Head of caudate nucleus (tissue), 42 donors: ENCODE measurements around the gene ZXDC.

ENCODE experiments used
- DNase-seq, 42 donors: peaks; one replicate each; pipeline versions ENCODE4 v3.0.0 to v3.0.0-alpha.2; 2020 to 2021; ENCODE audit warnings: mixed read lengths in 7 of 42
- intact Hi-C: fragments of 100-400 bp; cut with DNase I; formaldehyde crosslinking; loops from one replicate; pipeline ENCODE4 v1.15.0; 2022

Gene ZXDC

DNA sequence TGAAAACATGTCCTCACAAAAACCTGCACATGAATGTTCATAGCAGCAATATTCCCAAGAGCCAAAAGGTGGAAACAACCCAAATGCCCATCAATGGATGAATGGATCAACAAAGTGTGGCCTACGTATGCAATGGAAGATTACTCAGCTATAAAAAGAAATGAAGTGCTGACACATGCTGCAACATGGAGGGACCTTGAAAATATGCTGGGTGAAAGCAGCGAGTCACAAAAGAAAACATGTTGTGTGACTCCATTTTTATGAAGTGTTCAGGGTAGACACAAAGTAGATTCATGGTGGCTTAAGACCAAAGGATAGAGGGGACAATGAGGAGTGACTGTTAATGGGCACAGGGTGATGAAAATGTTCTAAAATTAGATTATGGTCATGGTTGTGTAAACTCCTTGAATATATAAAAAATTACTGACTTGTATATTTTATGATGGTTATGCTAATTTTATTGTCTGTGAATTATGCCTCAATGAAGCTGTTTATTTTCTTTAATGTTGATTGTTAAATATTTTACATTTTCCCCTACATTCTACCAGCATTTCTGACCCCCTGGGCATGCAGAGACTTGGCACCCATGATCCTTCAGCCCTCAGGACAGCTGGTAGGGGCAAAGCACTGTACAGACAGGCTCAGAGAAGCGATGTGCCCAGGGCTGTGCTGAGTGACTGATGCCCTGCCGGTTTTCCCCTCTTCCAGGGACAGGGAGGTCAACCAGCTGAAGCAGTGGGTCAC, 43.2 kb downstream of the ZXDC start:
- DNase-seq: peak in 2 of 42 donors; percentile 5 to 22
- intact Hi-C loops: no loop called here

DNA sequence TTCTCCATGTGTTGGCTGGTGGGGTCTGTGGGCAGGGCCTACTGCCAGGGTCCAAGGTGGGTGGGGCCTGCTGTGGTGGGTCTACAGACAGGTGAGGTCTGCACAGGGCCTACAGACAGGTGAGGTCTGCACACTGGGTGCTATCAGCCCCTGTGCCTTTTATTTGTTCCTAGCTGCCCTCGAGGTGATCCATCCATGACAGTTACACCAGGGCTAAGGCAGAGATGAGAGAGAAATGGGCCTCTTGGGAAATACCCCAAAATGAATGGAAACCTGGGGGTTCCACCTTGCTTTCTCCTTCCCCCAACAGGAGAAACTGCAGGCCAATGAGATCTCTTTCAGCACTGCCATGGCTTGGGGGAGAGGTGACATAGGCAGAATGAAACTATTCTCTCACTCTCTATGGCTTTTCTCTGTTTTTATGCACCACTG, 44.6 kb downstream of the ZXDC start:
- DNase-seq: peak in 4 of 42 donors; percentile 2 to 27 (median 14)

DNA sequence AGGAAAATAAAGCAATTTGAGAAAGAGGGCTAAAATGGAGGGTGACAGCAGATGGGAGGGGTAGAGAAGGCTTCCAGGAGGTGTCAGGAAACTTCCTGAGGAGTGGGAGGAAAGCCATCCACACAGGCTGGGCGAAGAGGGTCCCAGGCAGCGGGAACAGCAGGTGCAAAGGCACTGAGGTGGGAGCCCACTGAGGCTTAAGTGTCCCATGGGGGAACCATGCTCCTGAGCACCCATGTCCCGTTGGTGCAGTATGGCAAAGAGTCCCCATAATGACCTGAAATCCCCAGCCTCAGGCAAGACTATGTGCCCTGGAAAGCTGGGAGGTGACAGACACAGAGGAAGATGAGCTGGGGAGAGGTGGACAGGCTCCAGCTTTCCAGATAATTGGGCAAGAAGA, 50.9 kb downstream of the ZXDC start:
- peak in 4 of 42 donors; percentile 1 to 8 (median 2) for DNase-seq
- intact Hi-C loops: no loop called here

More for the DNA sequence above, 44.6 kb downstream of the ZXDC start:
- intact Hi-C loops: no loop called here

DNA sequence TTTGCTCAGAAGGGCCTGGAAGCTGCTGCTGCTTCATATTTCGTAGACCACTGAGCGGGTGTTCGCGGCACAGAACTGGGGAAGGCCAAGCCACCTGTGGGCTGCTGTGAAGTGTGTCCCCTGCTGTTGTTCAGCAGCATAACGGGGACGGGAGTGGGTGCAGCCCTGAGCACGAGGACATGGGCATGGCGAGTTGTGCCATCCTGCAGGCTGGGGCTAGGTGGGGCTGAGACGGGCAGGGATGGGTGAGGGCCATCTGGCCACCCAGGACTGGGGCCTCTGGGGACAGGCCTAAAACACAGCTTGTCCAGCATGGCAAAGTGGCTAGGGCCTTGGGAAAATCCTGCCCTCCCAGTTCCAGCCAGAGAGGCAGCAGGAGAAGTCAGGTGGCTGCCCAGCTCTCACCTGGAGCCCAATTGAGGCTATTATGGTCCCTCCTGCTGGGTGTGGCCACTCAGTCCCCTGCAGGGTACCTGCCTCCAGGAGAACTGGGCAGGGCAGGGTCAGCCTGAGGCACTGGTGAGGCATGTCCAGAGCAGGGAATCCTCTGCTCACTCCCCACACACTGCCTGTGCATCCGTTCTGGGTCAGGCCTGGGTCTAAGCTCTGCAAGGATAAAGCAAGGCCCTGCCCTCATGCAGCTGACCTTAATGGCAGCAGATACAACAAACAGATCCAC, 51.5 kb downstream of the ZXDC start:
- DNase-seq: peak in 7 of 42 donors; percentile 4 to 28 (median 15)
- intact Hi-C loops: no loop called here

DNA sequence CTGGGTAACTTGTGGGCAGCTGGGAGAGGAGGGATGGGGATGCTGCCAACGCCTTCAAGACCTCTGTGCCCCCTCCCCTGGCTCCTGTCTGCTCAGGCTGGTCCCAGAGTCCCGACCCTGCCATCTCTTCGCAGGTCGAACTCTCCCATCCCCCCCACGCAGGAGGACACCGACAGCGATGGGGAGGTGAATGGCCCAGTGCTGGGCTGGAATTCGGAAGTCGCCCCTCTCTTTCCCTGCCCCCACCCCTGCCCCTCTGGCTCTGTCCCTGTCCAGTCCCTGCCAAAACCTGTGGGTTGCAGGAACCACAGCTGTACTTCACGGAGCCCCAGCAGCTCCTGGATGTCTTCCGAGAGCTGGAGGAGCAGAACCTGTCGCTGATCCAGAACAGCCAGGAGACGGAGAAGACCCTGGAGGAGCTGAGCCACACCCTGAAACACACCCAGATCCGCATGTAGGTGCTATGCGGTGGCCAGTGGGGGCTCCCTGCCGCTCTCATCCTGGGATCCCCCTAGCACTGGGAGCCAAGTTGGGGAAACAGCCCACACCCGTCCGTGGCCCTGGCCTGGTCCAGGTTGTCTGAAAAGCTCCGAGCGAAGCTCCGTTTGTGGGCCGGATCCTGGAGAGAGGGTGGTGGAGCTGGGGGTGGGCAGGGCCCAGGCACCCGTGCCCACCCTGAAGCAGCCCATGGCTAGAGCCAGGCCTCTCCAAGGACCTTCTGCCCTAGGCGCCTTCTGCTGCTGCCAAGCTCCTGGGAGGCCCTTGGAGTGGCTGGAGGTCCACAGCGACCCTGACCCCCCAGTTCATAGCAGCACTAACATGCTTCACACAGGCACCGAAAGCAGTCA, 52.3 kb downstream of the ZXDC start:
- intact Hi-C loops: no loop called here

DNA sequence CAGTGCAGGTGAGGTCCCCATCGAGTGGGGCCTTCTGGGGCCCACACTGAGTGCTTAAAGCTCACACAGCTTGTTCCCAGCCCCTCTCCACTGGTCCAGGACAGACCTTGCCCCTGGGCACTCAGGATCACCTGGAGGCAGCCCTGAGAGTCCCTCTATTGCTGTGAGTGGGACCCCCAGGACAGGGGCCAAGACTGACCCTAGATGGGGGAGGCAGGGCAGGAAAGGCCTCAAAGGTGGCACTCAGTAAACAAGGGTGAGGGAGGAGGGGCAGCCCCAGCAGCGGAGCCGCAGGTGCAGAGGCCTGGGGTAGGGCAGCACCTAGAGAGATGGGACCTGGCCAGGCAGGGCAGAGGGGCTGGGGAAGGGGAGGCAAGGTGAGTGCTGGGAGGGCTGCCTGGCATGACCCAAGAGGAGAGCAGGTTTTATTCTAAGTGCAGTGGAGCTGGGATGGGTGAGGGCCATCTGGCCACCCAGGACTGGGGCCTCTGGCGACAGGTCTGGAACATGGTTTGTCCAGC, 53.1 kb downstream of the ZXDC start:
- peak in 7 of 42 donors; percentile 1 to 24 (median 9) for DNase-seq
- intact Hi-C loops: no loop called here

More for the DNA sequence above, 52.3 kb downstream of the ZXDC start:
- peak in 8 of 42 donors; percentile 4 to 32 (median 12) for DNase-seq

DNA sequence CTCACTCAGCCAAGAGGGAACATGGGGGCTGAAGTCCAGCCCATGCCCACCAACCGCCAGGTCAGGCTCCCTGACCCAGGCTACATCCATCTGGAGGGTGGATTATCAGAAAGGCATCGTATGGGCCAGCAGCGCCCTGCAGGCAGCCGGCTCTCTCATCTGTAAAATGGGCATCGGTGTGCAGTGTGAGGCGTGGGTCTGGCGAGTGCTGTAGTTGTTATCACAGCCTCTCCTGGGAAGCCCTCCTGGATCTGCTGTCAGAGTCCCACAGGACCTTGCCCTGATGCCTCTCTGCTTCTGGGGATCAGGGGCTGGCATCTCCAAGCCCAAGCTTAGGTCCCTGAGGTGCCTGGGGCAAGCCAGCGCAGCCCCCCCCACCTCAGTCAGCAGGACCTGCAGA, 53.6 kb downstream of the ZXDC start:
- intact Hi-C loops: no loop called here
- DNase-seq: peak in 5 of 42 donors; percentile 3 to 11 (median 5)

DNA sequence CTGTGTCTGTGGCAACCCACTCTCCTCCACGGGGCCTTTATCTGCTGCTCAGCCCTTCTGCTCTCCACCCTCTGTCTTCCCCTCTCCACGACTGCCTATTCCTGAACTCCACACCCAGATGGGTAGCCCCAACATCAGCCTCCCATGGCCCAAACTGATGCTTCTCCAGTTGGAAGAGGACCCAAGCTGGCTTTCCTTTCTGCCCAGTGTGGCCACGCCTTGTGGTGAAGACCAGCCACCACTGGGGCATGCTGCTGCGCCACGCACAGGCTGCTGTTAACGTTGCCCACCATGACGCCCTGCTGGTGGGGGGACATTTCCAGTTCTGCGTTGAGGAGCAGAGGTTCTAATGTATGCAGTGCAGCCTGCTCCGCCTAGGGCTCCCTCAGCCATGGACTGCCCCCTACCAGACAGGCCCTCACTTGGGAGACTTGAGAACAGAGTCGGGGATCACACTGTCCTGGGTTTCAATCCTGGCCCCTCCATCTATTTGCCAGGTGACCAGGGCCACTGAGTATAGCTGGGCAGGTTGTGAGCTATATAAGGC, 54.0 kb downstream of the ZXDC start:
- intact Hi-C loops: no loop called here
- DNase-seq: peak in 7 of 42 donors; percentile 3 to 29 (median 13)

DNA sequence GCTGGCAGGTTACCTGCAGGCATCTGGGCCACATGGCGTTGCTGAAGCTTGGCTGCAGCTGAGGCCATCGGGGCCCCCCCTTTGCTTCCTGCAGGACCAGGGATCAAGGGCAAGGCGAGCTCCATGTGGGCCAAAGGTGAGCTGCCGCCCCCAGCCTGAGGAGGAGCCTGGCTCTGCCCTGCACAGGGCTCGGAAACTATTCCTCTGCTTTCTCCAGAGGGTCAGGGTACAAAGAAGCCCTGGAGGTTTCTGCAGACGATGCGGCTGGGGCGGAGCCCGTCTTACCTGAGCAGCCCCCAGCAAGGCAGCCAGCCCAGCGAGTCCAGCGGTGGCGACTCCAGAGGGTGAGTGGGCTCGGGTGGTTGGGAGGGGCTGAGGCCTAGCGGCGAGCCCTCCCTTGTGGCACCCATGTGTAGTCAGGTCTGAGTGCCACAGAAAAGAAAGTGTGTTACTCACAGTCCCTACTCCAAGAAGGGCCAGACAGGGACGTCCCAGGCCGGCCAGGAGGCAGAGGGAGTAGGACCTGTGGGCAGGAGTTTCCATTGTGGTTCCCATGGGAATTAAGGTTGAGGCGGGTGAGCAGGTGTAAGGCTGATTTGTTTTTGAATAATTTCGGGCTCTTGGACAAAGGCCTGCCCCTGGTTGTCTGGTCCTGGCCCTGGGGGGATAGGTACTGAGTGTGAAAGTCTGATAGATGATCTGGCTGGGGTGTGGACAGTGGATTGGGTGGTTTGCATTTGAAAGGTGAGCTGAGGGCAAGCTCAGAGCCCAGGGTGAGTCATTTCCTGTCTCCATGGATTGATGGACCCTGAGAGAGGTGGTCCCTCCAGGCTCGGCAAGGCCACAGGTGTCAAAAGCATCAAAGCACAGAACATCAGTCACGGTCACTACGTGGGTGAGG, 55.6 kb downstream of the ZXDC start:
- intact Hi-C loops: no loop called here
- peak in 8 of 42 donors; percentile 7 to 31 (median 24) for DNase-seq

DNA sequence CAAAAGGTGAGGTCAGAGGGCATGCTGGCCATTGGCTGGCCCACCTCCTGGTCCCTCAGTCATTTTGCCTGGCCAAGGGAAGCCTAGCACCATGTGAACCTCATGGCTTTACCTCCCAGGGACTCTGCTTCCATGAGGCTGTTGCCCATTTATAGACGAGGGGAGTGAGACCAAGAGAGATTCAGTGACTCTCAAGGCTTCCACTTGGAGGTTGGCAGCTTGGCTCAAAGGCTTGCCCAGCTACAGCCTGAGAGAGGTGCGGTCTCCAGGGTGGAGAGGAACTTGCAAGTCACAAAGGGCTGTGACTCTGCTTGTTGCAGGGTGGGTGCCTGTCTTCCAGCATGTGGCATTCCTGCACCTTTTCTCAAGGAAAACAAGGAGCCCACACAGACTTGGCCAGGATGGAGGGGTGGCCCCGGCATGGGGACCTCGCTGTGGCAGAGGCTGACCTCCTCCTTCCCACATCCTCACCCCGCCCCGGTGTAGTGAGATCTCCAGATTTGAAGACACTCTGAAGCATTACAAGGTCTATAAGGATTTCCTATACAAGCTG, 56.5 kb downstream of the ZXDC start:
- intact Hi-C loops: no loop called here
- peak in 8 of 42 donors; percentile 2 to 21 (median 10) for DNase-seq

DNA sequence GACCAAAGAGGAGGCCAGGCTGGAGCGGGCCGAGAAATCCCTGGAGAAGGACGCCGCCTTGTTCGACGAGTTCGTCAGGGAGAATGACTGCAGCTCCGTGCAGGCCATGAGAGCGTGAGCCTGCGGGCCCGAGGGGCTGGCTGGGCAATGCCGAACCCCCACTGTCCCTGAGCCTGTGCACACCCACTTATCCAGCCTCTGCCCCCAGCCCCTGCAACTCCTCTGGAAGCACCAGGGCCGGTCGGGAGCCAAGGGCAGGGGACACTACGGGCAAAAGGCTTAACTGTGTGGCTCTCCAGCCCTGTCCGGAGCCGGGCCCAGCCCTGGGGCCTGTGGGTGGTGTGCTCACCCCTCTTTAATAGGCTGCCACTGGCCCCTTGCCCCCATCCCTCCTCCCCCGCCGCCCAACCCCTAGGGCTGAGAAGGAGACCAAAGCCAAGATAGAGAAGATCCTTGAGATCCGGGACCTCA, 57.0 kb downstream of the ZXDC start:
- DNase-seq: peak in 6 of 42 donors; percentile 5 to 21 (median 12)
- intact Hi-C loops: no loop called here

DNA sequence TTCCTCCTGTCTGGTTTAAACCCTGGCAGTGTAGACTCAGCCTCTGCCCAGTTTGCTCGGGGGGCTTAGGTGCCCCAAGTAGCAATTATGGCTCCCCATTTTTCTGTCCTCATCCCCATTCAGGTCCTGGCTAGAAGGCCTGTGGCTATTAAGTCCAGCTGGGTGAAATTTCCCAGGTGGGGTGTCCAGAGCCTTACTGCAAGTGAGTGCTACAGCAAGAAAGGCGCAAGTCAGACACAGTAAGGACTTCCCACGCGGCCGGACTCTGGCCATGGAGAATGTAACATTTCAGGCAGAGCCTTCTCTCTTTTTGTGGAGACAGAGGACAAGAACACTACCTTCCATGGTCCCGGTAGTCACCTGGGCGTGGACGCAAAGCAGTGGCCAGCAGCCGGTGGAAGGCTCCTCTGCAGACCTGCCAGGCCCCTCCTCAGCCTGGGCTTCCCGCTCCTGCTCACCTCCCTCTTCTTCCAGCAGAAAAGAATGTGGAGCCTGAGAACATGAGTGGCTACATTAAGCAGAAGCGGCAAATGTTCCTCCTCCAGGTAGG, 57.6 kb downstream of the ZXDC start:
- intact Hi-C loops: no loop called here
- DNase-seq: peak in 5 of 42 donors; percentile 7 to 29 (median 16)

DNA sequence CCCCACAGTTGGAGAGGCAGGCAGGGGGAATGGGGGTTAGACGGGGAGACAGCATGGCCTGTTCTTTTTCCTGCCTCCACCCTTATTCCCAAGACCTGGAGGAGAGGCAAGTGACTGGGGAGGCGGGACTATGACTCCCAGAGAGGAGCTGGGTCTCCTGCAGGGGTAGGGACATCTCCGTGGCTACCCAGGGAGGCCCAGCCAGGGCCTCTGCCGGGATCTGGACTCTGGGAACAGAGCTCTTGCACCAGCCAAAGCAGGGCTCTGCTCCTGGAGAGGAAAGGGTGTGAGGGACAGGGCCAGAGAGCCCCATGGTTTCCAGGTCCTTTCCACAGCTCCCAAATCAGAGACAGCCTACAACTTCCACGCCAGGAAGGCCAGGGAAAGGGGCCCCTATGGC, 58.2 kb downstream of the ZXDC start:
- intact Hi-C loops: no loop called here
- DNase-seq: peak in 4 of 42 donors; percentile 7 to 25 (median 11)

DNA sequence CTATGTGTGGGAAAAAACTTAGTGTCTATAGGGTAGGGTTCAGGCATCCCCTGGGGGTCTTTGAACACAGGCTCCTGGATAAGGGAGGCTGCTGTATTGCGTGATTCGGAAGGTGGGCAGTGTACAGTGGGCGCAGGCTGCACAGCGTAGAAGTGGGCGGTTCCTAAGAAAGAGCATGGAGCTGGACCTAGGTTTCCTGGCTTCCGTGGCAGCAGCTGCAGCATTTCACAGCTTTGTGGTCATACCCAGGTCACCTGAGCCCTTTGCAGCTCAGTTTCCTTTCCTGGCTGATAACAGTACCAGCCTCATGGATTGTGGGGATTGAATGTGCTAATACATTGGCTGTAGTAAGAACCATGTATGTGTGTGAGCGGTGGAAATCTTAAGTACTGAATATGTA, 58.7 kb downstream of the ZXDC start:
- DNase-seq: peak in 2 of 42 donors; percentile 6 to 22
- intact Hi-C loops: no loop called here

DNA sequence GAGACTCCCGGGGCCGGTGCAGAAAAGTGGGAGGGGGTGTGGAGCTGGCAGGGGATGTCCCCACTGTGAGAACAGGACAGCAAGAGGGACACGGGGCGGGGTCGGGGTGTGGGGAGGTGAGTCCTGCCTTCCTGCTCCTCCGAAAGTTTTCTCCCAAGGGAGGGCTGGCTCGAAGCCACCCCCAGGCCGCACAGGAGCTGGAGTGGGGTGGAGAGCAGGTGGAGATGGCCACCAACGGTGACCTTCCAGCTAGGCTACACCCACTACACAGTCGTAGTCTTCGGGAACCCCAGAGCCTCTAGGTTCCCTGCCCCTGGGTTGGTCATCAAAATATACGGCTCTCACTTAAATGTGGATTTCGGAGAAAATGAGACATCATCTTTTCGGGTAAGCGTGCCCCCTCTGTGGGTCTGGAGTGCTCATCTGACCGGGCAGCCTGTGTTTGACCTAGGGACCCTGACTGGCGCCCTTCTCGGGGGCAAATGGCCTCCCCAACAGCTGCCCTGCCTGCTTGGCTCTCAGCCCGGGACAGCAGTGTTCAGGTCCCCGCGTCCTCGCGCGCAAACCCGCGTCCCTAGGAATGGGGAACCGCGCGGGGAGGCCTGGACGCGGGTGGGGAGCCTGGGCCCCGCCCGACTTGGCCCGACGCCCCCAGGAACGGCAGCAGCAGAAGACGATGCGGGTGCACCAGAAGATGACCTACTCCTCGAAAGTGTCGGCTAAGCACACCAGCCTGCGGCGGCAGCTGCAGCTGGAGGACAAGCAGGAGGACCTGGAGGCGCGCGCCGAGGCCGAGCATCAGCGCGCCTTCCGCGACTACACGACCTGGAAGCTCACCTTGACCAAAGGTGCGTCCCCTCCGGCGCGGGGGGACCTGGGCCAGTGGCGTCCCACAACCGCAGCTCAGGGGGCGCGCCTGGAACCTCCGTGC, 59.8 kb downstream of the ZXDC start:
- intact Hi-C loops: no loop called here
- DNase-seq: peak in 6 of 42 donors; percentile 8 to 25 (median 12)
